Fibroblast of lung (primary cell): Measurements from ENCODE around the gene PRKAG2. TPM values are rescaled to one million over a fixed set of nuclear protein-coding genes. Genes with fewer than 3 reads are reported as not detected.

Experiments used
- DNase-seq, 2 donors: peaks; one replicate each; pipeline versions ENCODE4 v3.0.0 to v3.0.0-alpha.2; 2010; ENCODE audit warnings: low read depth in 2 of 2
- H2AFZ ChIP-seq: 2 replicates; pipeline ENCODE4 v1.5.1; 2012; ENCODE audit warnings: low read length, control low read depth, inconsistent platforms
- H3K27ac ChIP-seq: 2 replicates; pipeline ENCODE4 v1.5.1; 2011; ENCODE audit warnings: low read length, control low read depth; ENCODE audit not compliant: insufficient read depth
- H3K27me3 ChIP-seq: 2 replicates; pipeline ENCODE4 v1.5.1; 2011; ENCODE audit warnings: mild to moderate bottlenecking, low read length; ENCODE audit not compliant: control insufficient read depth, insufficient read depth
- H3K36me3 ChIP-seq: 2 replicates; pipeline ENCODE4 v1.5.1; 2011; ENCODE audit warnings: low read length; ENCODE audit not compliant: control insufficient read depth, insufficient read depth
- H3K4me1 ChIP-seq: 2 replicates; pipeline ENCODE4 v1.5.1; 2011; ENCODE audit warnings: low read length; ENCODE audit not compliant: control insufficient read depth, insufficient read depth; ENCODE audit errors: extremely low read depth
- H3K4me2 ChIP-seq: 2 replicates; pipeline ENCODE4 v1.5.1; 2011; ENCODE audit warnings: low read length, control low read depth; ENCODE audit not compliant: insufficient read depth; ENCODE audit errors: extremely low read depth
- H3K4me3 ChIP-seq, 4 experiments: fragments of 200-600 bp in 1 of 4; sonication (generic) in 1 of 4; replicated peaks in 1 of 4; 2 replicates each; pipeline ENCODE4 v1.5.1; 2011 to 2016; ENCODE audit warnings: low read length in 4 of 4, low read depth in 3 of 4, mild to moderate bottlenecking in 3 of 4, control low read depth in 2 of 4, inconsistent platforms in 1 of 4, mixed read lengths in 1 of 4; ENCODE audit not compliant: insufficient read depth in 1 of 4; ENCODE audit errors: control extremely low read depth in 1 of 4
- H3K79me2 ChIP-seq: 2 replicates; pipeline ENCODE4 v1.5.1; 2012; ENCODE audit warnings: mild to moderate bottlenecking, low read length, inconsistent platforms; ENCODE audit not compliant: control insufficient read depth, insufficient read depth
- H3K9ac ChIP-seq: 2 replicates; pipeline ENCODE4 v1.5.1; 2011; ENCODE audit warnings: mild to moderate bottlenecking, low read length, control low read depth; ENCODE audit not compliant: insufficient read depth
- H3K9me3 ChIP-seq: 2 replicates; pipeline ENCODE4 v1.5.1; 2012; ENCODE audit warnings: low read depth, low read length; ENCODE audit not compliant: control insufficient read depth, insufficient read depth
- H4K20me1 ChIP-seq: 2 replicates; pipeline ENCODE4 v1.5.1; 2011; ENCODE audit warnings: low read length; ENCODE audit not compliant: control insufficient read depth, insufficient read depth; ENCODE audit errors: extremely low read depth
- EZH2 ChIP-seq: IDR thresholded peaks from 2 replicates; pipeline ENCODE4 v1.5.1; 2012; ENCODE audit warnings: low read length, control low read depth, mild to moderate bottlenecking; ENCODE audit errors: missing control alignments
- polyA plus RNA-seq, 2 donors: library from polyadenylated mRNA; depleted of rRNA in 1 of 2; stranded (reverse) in 1 of 2; unstranded in 1 of 2; fragments of >200 nt; gene quantifications; 2 replicates each; pipeline ENCODE4 v1.2.1, GENCODE V29; 2011 to 2012; ENCODE audit warnings: missing spikeins in 1 of 2
- total RNA-seq: library from RNA; depleted of rRNA; stranded (reverse); fragments of >200 nt; gene quantifications from 2 replicates; pipeline ENCODE4 v1.2.1, GENCODE V29; 2014
- TF ChIP-seq, protein P1 (sequence below), 2 donors: IDR thresholded peaks in 1 of 2; conservative IDR thresholded peaks in 1 of 2; 1 replicate in 1 of 2; 2 replicates in 1 of 2; pipeline ENCODE4 v1.5.1; 2011 to 2012; ENCODE audit warnings: low read length in 2 of 2, control low read depth in 1 of 2, inconsistent platforms in 1 of 2, low read depth in 1 of 2, mild to moderate bottlenecking in 1 of 2

Gene PRKAG2
- total and polyA plus RNA-seq, 2 donors (not counting 1 experiment from before 2014, with no cell fraction given), result 11.9 to 56.7 TPM

DNA sequence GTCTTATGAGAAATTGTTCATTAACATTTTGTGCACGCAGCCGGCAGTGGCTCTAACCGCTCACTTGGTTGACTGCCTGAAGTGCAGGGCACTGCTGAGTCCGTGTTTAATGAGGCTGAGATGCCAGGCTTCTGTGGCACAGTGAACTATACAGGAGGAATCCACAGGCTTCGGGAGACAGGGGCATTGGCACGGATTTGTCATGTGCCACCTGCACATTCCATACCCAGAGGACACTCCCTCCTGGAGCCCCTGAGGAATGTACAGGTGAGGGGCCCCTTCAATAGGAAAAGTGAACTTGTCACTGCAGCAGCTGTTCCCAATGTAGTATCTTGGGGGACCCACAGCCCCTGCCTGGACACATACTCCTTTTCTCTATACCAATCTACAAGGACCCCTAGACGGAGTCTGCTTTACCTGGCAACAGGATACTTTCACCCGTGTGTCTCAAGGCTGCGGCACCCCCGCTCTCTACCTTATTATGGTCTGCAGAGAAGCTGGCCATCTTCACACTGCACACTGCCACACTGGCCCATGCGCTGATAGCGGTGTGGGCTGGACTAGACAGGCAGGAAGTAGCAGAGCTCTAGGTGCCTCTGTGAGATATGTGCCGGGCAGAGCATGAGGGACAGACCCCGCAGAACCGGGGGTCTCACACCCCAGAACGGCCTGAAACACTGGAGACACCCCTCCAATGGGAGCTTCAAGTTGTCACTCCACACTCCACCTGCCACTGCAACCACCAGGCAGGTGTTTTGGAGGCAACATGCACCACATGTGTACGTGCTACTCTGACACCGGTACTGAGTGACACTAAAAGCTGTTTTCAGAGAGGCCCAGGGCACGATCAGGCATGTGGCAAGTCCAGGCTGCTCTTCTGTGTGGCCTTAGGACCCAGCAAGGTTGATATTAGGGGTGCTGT is 285.8 kb downstream of the PRKAG2 start:
- Histone ChIP-seq H4K20me1 (no peaks in the 10 kb centered on the region), H2AFZ (no peak overlapping the region), H3K4me3 (no peak overlapping the region), H3K79me2 (peaks cover 2% of the 10 kb centered on the region), H3K9ac (no peak overlapping the region), H3K36me3 (peaks cover 3% of the 10 kb centered on the region), H3K4me2 (no peak overlapping the region), H3K9me3 (no peaks in the 10 kb centered on the region), H3K4me1 (peaks cover 8% of the 10 kb centered on the region), H3K27ac (no peak overlapping the region), H3K27me3 (no peaks in the 10 kb centered on the region)
- no peak for DNase-seq
- TF ChIP-seq, protein P1, sequence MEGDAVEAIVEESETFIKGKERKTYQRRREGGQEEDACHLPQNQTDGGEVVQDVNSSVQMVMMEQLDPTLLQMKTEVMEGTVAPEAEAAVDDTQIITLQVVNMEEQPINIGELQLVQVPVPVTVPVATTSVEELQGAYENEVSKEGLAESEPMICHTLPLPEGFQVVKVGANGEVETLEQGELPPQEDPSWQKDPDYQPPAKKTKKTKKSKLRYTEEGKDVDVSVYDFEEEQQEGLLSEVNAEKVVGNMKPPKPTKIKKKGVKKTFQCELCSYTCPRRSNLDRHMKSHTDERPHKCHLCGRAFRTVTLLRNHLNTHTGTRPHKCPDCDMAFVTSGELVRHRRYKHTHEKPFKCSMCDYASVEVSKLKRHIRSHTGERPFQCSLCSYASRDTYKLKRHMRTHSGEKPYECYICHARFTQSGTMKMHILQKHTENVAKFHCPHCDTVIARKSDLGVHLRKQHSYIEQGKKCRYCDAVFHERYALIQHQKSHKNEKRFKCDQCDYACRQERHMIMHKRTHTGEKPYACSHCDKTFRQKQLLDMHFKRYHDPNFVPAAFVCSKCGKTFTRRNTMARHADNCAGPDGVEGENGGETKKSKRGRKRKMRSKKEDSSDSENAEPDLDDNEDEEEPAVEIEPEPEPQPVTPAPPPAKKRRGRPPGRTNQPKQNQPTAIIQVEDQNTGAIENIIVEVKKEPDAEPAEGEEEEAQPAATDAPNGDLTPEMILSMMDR (conservative IDR thresholded peaks at IDR 0.05 in 1 of 2, IDR thresholded peaks at IDR 0.05 in 1 of 2; ENCODE audit: low read depth in 1 of 2, low read length in 2 of 2), result no peak
- TF ChIP-seq EZH2, result no peak

DNA sequence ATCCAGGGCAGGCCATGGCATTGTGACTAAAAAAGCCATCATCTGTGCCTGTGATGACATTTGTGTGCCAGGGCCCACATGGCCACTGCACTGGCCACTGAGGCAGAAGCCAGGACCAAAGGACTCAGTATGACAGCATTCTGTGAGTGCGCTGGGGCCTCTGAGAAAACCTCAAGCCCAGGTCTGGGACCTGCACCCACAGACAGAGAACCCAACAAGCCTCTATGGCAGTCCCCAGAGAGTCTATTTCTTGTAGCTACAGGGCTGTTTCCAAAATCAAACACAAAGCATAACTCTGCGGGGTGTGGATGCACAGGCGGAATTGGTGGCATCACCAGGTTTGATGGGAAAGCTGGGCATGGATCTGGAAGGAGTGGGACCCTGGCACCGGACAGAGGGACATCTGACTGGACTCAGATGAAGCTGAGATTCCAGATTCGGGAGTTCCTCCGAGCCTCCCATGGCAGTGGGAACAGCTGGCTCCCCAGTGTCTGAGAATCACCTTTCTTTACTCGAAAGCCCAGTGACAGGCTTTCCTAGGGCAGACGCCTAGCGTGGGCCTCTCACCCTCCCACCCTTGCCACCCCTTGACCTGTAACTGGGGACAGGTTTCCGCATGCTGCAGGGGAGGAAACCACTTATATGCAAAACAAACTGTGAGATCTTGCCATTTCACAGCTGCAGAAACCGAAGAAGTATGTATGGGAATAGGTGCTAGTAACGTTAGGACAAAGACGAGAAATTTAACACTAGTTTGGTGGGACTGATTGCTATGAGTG is 286.7 kb downstream of the PRKAG2 start:
- Histone ChIP-seq H3K79me2 (no peaks in the 10 kb centered on the region), H3K9ac (no peak overlapping the region), H3K4me1 (peaks cover 8% of the 10 kb centered on the region), H3K36me3 (peaks cover 3% of the 10 kb centered on the region), H3K4me2 (no peak overlapping the region), H3K9me3 (no peaks in the 10 kb centered on the region), H2AFZ (no peak overlapping the region), H4K20me1 (no peaks in the 10 kb centered on the region), H3K27me3 (no peaks in the 10 kb centered on the region), H3K27ac (no peak overlapping the region), H3K4me3 (no peak overlapping the region)
- TF ChIP-seq, protein P1 (conservative IDR thresholded peaks at IDR 0.05 in 1 of 2, IDR thresholded peaks at IDR 0.05 in 1 of 2; ENCODE audit: low read depth in 1 of 2, low read length in 2 of 2), result no peak
- TF ChIP-seq EZH2, result no peak
- DNase-seq, result no peak

DNA sequence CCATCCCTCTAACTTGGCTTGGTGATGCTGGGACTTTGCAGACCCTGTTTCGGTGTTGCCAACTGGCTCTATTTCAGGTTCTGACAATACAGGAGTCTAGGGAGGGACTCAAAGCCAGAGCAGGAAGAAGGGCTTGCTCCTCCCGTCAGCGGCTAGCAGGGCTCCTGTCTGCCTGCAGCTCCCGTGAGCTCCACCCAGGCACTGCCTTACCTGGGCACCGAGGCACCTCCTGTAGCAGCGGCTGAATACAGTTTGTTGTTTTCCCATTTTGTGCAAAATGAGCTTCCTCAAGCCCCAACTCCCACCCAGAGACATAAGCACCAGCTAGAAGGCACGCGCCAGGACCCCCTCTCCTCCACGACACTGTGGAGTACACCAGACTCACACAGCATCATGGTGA is 287.9 kb downstream of the PRKAG2 start:
- H3K36me3 ChIP-seq, result peaks cover 3% of the 10 kb centered on the region
- no peak for DNase-seq
- H3K4me2 ChIP-seq, result no peak overlapping the region
- no peak overlapping the region for H2AFZ ChIP-seq
- peaks cover 8% of the 10 kb centered on the region for H3K4me1 ChIP-seq
- no peaks in the 10 kb centered on the region for H3K79me2 ChIP-seq
- TF ChIP-seq, protein P1 (conservative IDR thresholded peaks at IDR 0.05 in 1 of 2, IDR thresholded peaks at IDR 0.05 in 1 of 2; ENCODE audit: low read depth in 1 of 2, low read length in 2 of 2), result no peak
- no peak for TF ChIP-seq EZH2
- H3K27ac ChIP-seq, result no peak overlapping the region
- H3K9ac ChIP-seq, result no peak overlapping the region
- no peak overlapping the region for H3K4me3 ChIP-seq
- no peaks in the 10 kb centered on the region for H3K9me3 ChIP-seq
- H4K20me1 ChIP-seq, result no peaks in the 10 kb centered on the region
- no peaks in the 10 kb centered on the region for H3K27me3 ChIP-seq
